Kidney (tissue), 14 donors: ENCODE data around the gene MAIP1. TPM values are rescaled to one million over a fixed set of nuclear protein-coding genes. Genes with fewer than 3 reads are reported as not detected.

ENCODE experiments used
- DNase-seq, 5 donors: peaks; one replicate each; pipeline ENCODE4 v3.0.0-alpha.2; 2013 to 2020
- FAIRE-seq: peaks from 2 replicates; lab custom pipeline; 2012; peaks lifted over from hg19 to GRCh38; lab: Jason Lieb, UNC
- H3K27ac ChIP-seq, 2 donors: one replicate each; pipeline ENCODE4 v1.7.0; 2013; ENCODE audit warnings: low read depth in 2 of 2, low read length in 2 of 2, inconsistent platforms in 1 of 2
- H3K27me3 ChIP-seq: one replicate; pipeline ENCODE4 v1.7.1; 2013; ENCODE audit warnings: low read length, inconsistent platforms; ENCODE audit not compliant: control insufficient read depth, insufficient read depth
- H3K36me3 ChIP-seq, 3 donors: one replicate each; pipeline versions ENCODE4 v1.7.0 to v1.7.1; 2013; ENCODE audit warnings: low read length in 3 of 3, control low read depth in 1 of 3, inconsistent platforms in 1 of 3; ENCODE audit not compliant: insufficient read depth in 3 of 3, control insufficient read depth in 2 of 3
- H3K4me1 ChIP-seq, 3 donors: one replicate each; pipeline versions ENCODE4 v1.7.0 to v1.7.1; 2013; ENCODE audit warnings: low read length in 3 of 3, inconsistent platforms in 1 of 3, low read depth in 1 of 3; ENCODE audit not compliant: control insufficient read depth in 2 of 3, insufficient read depth in 2 of 3
- H3K4me3 ChIP-seq, 3 donors: one replicate each; pipeline versions ENCODE4 v1.7.0 to v1.8.1; 2013; ENCODE audit warnings: low read length in 3 of 3, control low read depth in 1 of 3, inconsistent platforms in 1 of 3
- H3K9ac ChIP-seq, 3 donors: one replicate each; pipeline versions ENCODE4 v1.7.0 to v1.7.1; 2013; ENCODE audit warnings: low read length in 3 of 3, control low read depth in 1 of 3, inconsistent platforms in 1 of 3
- H3K9me3 ChIP-seq, 3 donors: one replicate each; pipeline versions ENCODE4 v1.7.0 to v1.7.1; 2013; ENCODE audit warnings: low read length in 3 of 3, control low read depth in 1 of 3, inconsistent platforms in 1 of 3; ENCODE audit not compliant: control insufficient read depth in 2 of 3, insufficient read depth in 1 of 3
- intact Hi-C: fragments of 100-400 bp; cut with DNase I; formaldehyde crosslinking; loops from one replicate; pipeline ENCODE4 v1.11.1; 2022
- polyA plus RNA-seq: library from polyadenylated mRNA; stranded (reverse); fragments of 350-450 nt; fragmentation: Illumina TruSeq; extraction: RNeasy Lipid Tissue Mini Kit (QIAGEN cat#74804); gene quantifications from one replicate; pipeline ENCODE4 v1.2.3, GENCODE V29; 2014; ENCODE audit warnings: low read depth, low replicate concordance; ENCODE audit not compliant: insufficient read depth
- total RNA-seq: library from RNA; stranded (reverse); fragmentation: NEBNext Ultra II Directional; extraction: Animal tissue kit (Norgen Biotek cat#: 25700); gene quantifications from one replicate; pipeline ENCODE4 v1.2.1, GENCODE V29; 2021
- TF ChIP-seq, protein P1 (sequence below): IDR thresholded peaks from 3 replicates; pipeline ENCODE4 v1.5.1; 2012; ENCODE audit warnings: mild to moderate bottlenecking, moderate library complexity, borderline replicate concordance; ENCODE audit not compliant: insufficient read depth; ENCODE audit errors: extremely low read depth
- donor health status: control.
- donor health status: control.
- donor health status: control.
- donor health status: control.
- donor health status: control.
- donor health status: DM: yes; HTN: yes; CAD: no.
- donor health status: Normal renal cell carcinoma (clear cell type).

Gene MAIP1
- total and polyA plus RNA-seq, 2 donors from 2014 or later = 16.0 to 43.1 TPM

DNA sequence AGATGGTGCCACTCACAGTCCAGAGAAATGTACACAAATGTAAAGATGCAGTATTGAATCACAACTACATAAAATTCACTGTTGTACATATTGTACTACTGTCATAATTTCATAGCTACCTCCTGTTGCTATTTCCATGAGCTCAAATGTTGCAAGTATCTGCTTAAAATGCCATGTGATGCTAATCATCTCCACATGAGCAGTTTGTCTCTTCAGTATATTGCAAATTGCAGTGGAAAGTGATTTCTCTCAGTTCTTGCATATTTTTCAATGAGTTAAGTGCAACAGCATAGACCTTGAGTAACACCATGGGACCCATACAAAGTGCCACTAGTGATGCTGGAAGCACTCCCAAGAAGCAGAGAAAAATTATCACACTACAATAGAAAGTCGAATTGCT, 51.9 kb downstream of the MAIP1 start:
- Histone ChIP-seq H3K4me1 (no peaks in the 10 kb centered on the region), H3K4me3 (no peak overlapping the region), H3K27ac (no peak overlapping the region), H3K9ac (no peak overlapping the region), H3K36me3 (no peaks in the 10 kb centered on the region), H3K27me3 (no peaks in the 10 kb centered on the region), H3K9me3 (no peaks in the 10 kb centered on the region)
- no peak for FAIRE-seq
- TF ChIP-seq, protein P1, sequence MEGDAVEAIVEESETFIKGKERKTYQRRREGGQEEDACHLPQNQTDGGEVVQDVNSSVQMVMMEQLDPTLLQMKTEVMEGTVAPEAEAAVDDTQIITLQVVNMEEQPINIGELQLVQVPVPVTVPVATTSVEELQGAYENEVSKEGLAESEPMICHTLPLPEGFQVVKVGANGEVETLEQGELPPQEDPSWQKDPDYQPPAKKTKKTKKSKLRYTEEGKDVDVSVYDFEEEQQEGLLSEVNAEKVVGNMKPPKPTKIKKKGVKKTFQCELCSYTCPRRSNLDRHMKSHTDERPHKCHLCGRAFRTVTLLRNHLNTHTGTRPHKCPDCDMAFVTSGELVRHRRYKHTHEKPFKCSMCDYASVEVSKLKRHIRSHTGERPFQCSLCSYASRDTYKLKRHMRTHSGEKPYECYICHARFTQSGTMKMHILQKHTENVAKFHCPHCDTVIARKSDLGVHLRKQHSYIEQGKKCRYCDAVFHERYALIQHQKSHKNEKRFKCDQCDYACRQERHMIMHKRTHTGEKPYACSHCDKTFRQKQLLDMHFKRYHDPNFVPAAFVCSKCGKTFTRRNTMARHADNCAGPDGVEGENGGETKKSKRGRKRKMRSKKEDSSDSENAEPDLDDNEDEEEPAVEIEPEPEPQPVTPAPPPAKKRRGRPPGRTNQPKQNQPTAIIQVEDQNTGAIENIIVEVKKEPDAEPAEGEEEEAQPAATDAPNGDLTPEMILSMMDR = no peak
- intact Hi-C loops = no loop called here
- no peak for DNase-seq

DNA sequence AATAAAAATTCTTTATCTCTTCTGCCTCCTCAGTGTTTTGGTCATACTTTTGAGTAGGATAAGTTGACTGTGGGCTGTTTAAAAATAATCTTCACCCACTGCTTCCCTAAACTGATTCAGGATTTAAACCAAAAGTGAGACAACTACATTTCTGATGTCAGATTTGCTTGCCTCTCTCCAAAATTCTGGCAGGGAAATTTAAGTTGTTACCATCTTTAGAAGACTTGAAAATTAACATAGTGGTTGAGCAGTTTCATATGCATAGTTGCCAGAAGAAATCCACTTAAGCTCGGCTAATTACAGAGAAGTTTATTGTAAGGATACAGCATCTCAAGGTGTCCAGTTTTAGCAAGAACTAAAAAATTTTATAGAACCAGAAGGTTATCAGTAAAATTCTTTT, 57.0 kb downstream of the MAIP1 start:
- intact Hi-C loops = no loop called here
- no peak for DNase-seq
- no peak overlapping the region for H3K27ac ChIP-seq

More for the DNA sequence above, 57.0 kb downstream of the MAIP1 start:
- Histone ChIP-seq H3K9me3 (no peaks in the 10 kb centered on the region), H3K36me3 (no peaks in the 10 kb centered on the region), H3K4me3 (no peak overlapping the region), H3K27me3 (no peaks in the 10 kb centered on the region), H3K4me1 (no peaks in the 10 kb centered on the region), H3K9ac (no peak overlapping the region)
- no peak for FAIRE-seq
- TF ChIP-seq, protein P1 = no peak

Other genes starting within 250 kb of the MAIP1 start
- 3.4 TPM for gene FTCDNL1, start 104.4 kb upstream of the MAIP1 start, total RNA-seq
- gene FTCDNL1, start 104.4 kb upstream of the MAIP1 start, polyA plus RNA-seq = 4.1 TPM
- gene C2orf69, start 44.3 kb upstream of the MAIP1 start, total RNA-seq = 11.5 TPM
- 4.9 TPM for gene C2orf69, start 44.3 kb upstream of the MAIP1 start, polyA plus RNA-seq
- gene TYW5, start 91 bp upstream of the MAIP1 start, total RNA-seq = 8.0 TPM
- gene TYW5, start 91 bp upstream of the MAIP1 start, polyA plus RNA-seq = 6.8 TPM